Measurements from ENCODE around the gene GHRHR.

Gene GHRHR

GRCh38 chr7:30918676-30919075 is 45.1 kb upstream of the GHRHR start:
- DNase-seq (ENCODE audit: low spot score) = no peak
- Histone ChIP-seq H3K4me3 (peak overlapping the region; percentile 17), H3K27ac (peak overlapping the region; percentile 83 to 86)
- no peak for TF ChIP-seq CTCF (IDR thresholded peaks at IDR 0.05)

GRCh38 chr7:30920021-30920583 is 43.7 kb upstream of the GHRHR start:
- peak overlapping the region; percentile 79 to 96 for H3K27ac ChIP-seq

GRCh38 chr7:30920584-30921539 is 42.9 kb upstream of the GHRHR start:
- H3K4me3 ChIP-seq = peak overlapping the region; percentile 16
- DNase-seq (ENCODE audit: low spot score) = peak; percentile 92
- TF ChIP-seq CTCF (IDR thresholded peaks at IDR 0.05) = no peak
- peak overlapping the region; percentile 79 to 96 for H3K27ac ChIP-seq

More at GRCh38 chr7:30920021-30920583, 43.7 kb upstream of the GHRHR start:
- DNase-seq (ENCODE audit: low spot score) = peak; percentile 75
- peak overlapping the region; percentile 19 for H3K4me3 ChIP-seq
- TF ChIP-seq CTCF (IDR thresholded peaks at IDR 0.05) = no peak

GRCh38 chr7:30921540-30922401 is 42.0 kb upstream of the GHRHR start:
- Histone ChIP-seq H3K4me3 (peak overlapping the region; percentile 16), H3K27ac (peak overlapping the region; percentile 79 to 96)
- no peak for TF ChIP-seq CTCF (IDR thresholded peaks at IDR 0.05)
- peak; percentile 71 for DNase-seq (ENCODE audit: low spot score)

- H3K27ac ChIP-seq = peak overlapping the region; percentile 79 to 96
These were observed 41.2 kb upstream of the GHRHR start for GRCh38 chr7:30922596-30922995.

More at GRCh38 chr7:30922596-30922995, 41.2 kb upstream of the GHRHR start:
- peak; percentile 55 for DNase-seq (ENCODE audit: low spot score)
- TF ChIP-seq CTCF (IDR thresholded peaks at IDR 0.05) = no peak
- no peak overlapping the region for H3K4me3 ChIP-seq
